Mammary epithelial cell (primary cell): ENCODE data around the gene PLCE1.

Source experiments
- CTCF ChIP-seq, 2 donors: IDR thresholded peaks in 1 of 2; conservative IDR thresholded peaks in 1 of 2; 2 replicates each; pipeline ENCODE4 v1.5.1; 2011 to 2012; ENCODE audit warnings: inconsistent platforms in 2 of 2, low read length in 2 of 2, mild to moderate bottlenecking in 2 of 2, control low read depth in 1 of 2, low read depth in 1 of 2; ENCODE audit not compliant: insufficient read depth in 1 of 2; ENCODE audit errors: extremely low read depth in 1 of 2
- EZH2 ChIP-seq: IDR thresholded peaks from 2 replicates; pipeline ENCODE4 v1.6.1; 2012; ENCODE audit warnings: low read length, inconsistent platforms, borderline replicate concordance

DNA sequence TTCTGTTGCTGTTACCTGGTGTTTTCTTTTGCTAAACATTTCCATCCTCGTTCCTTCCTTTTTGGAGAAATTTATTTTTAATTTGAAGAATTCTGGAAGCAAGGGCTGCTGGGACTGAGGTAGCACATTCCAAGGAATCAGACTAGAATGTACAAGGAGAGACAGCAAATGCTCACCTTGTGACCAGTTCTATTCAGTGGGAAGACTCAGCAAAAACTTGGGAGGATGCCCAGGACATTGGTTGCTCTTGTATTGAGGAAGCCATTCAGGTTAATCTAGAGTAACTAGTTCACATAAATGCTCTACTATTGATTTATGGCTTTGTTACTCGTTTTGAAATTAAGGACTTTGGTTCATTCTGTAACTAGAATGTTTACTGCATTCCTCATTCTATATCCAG, 11.3 kb downstream of the PLCE1 start:
- TF ChIP-seq CTCF (conservative IDR thresholded peaks at IDR 0.05 in 1 of 2, IDR thresholded peaks at IDR 0.05 in 1 of 2; ENCODE audit: extremely low read depth in 1 of 2, insufficient read depth in 1 of 2, low read depth in 1 of 2, low read length in 2 of 2) (no peak), EZH2 (no peak)
